Fibroblast of villous mesenchyme (primary cell): ENCODE measurements around the gene ZSCAN20. TPM values are rescaled to one million over a fixed set of nuclear protein-coding genes. Genes with fewer than 3 reads are reported as not detected.
"Not testable (repeated sequence)": the region's sequence is repeated elsewhere in the genome, so short reads cannot be mapped to it uniquely, and the experiment has no call there.

ENCODE experiments used
- DNase-seq: peaks from one replicate; pipeline ENCODE4 v3.0.0-alpha.2; 2010; ENCODE audit warnings: low read depth
- H3K4me3 ChIP-seq: 2 replicates; pipeline ENCODE4 v1.5.1; 2011; ENCODE audit warnings: low read depth, mild to moderate bottlenecking, low read length
- total RNA-seq: library from RNA; depleted of rRNA; stranded (reverse); fragments of >200 nt; gene quantifications from 2 replicates; pipeline ENCODE4 v1.2.3, GENCODE V29; 2012
- TF ChIP-seq, protein P1 (sequence below): IDR thresholded peaks from 2 replicates; pipeline ENCODE4 v1.5.1; 2012; ENCODE audit warnings: low read depth, mild to moderate bottlenecking, low read length; ENCODE audit not compliant: insufficient read depth

The ZSCAN20 gene
- total RNA-seq, 1 donor: 10.4 TPM

DNA sequence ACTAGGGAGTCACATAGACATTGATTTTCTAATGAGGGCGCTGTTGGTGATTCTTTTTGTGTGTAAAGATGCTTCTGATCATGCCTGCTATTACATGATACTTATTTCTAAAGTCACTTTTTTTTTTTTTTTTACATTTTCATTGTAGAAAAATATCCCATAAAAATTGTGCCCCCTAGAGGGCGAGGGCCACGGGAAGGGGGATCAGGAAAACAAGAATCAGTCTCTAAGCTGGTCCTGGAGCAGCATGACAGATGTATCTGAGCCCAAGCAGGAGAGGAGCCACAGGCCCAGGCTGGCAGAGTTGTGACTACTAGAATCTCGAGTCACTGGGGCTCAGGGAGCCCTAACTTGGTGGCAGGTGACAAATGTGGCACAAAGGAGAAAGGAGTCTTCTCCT is 28.1 kb downstream of the ZSCAN20 start:
- no peak for DNase-seq
- TF ChIP-seq, protein P1, sequence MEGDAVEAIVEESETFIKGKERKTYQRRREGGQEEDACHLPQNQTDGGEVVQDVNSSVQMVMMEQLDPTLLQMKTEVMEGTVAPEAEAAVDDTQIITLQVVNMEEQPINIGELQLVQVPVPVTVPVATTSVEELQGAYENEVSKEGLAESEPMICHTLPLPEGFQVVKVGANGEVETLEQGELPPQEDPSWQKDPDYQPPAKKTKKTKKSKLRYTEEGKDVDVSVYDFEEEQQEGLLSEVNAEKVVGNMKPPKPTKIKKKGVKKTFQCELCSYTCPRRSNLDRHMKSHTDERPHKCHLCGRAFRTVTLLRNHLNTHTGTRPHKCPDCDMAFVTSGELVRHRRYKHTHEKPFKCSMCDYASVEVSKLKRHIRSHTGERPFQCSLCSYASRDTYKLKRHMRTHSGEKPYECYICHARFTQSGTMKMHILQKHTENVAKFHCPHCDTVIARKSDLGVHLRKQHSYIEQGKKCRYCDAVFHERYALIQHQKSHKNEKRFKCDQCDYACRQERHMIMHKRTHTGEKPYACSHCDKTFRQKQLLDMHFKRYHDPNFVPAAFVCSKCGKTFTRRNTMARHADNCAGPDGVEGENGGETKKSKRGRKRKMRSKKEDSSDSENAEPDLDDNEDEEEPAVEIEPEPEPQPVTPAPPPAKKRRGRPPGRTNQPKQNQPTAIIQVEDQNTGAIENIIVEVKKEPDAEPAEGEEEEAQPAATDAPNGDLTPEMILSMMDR: peak; percentile 17
- no peak overlapping the region for H3K4me3 ChIP-seq

DNA sequence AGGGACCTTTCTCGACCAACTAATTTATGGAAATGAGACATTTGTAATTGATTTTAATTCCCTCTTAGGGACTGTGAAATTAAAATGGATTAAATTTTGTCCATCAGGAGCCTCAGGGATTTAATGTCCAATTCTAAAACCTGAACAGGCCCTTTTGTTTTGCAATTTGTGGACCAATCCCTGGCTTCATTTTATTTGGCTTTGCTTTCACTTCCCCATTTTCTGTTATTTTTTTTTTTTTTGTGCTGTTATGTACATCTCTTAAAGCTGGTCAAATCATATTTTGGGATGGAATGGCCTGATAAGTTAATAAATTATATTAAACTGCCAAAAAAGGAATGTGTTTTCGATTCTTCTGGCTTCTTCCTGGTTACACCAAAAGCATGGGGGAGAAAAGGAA is 28.9 kb downstream of the ZSCAN20 start:
- DNase-seq: no peak
- TF ChIP-seq, protein P1: no peak
- H3K4me3 ChIP-seq: no peak overlapping the region

DNA sequence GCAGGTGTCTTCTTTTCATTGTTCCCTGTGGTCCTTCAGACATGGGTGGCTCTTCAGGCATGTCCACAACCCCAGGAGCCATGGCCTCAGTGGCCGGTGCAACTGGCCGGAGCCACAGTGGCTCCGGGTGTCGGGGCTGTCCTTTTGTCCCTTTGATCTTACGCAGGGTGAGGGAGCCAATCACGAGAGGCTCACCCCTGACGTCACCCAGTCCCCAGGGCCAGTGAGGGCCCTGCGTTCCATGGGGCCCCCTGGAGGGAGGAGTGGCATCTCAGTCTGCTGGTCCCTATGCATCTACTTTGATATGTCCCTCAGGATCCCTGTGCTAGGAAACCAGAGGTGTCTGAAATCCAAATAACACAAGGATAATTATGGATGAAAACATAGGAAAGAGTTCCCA is 29.3 kb downstream of the ZSCAN20 start:
- no peak for DNase-seq
- TF ChIP-seq, protein P1: no peak
- H3K4me3 ChIP-seq: no peak overlapping the region

DNA sequence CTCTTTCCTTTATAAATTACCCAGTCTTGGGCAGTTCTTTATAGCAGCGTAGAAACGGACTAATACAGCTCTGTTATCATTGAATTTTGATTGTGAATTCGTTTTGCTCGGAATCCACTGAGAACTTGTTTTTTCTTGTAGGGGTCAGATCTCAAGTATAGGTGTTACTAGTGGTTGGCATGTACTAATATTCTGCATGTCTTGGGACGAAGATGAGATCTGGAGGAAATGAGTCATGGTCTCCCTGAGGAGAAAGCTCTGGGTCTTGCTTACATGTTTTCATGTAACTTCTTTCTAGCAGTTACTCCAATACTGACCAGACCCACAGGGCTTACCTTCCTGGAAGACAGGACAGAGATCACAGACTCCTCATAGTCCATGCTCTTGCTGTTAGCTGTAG is 30.3 kb downstream of the ZSCAN20 start:
- TF ChIP-seq, protein P1: no peak
- no peak overlapping the region for H3K4me3 ChIP-seq
- DNase-seq: peak; percentile 39

DNA sequence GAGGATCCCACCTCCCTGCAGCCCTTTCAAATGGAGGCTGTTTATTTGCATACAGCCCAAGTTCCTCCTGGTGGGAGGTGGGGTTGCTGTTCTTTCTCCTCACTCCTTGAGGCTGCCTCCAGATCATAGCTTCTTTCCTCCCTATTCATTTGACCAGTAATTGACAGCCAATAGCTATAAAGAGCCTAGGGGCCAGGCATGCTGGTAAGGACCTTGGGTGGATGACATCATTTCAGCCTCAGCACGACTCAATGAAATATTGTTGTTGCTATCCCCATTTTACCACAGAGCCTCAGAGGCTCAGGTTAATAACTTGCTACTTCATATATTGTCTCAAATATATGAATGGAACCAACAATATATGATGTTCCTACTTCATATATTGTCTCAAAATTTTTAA is 31.1 kb downstream of the ZSCAN20 start:
- no peak for DNase-seq
- H3K4me3 ChIP-seq: no peak overlapping the region
- TF ChIP-seq, protein P1: no peak

DNA sequence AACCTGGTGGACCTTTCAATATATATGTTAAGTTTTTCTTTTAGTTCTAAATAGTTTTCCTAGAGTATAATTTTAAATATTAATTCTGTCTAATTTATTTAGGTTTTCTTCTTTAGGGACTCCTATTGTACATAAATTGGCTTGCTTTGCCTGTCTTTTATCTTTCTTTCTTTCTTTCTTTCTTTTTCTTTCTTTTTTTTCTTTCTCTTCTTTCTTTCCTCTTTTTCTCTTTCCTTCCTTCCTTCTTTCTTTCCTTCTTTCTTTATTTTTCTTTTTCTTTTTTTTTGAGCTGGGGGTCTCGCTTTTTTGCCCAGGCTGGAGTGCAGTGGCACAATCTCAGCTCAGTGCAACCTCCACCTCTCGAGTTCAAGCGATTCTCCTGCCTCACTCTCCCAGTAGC is 35.2 kb downstream of the ZSCAN20 start:
- TF ChIP-seq, protein P1: no peak
- H3K4me3 ChIP-seq: no peak overlapping the region

DNA sequence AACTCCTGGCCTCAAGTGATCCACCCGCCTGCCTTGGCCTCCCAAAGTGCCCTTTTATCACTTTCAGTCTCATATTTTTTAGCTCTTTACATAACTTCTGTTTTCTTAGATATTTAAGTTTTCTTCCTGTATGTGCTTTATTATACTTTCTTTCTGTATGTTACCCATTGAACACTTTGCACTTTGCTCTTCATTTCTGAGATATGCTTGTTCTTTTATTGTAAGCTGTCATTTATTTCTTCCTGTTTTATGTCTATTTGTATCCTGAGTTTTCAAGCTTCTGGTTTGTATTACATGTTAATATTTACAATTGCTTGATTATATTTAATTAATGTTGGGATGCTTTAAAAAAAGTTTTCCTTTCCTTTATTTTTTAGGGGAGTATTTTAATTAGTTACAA is 35.7 kb downstream of the ZSCAN20 start:
- TF ChIP-seq, protein P1: no peak
- no peak overlapping the region for H3K4me3 ChIP-seq
- no peak for DNase-seq

More for the DNA sequence above, 35.2 kb downstream of the ZSCAN20 start:
- no peak for DNase-seq

DNA sequence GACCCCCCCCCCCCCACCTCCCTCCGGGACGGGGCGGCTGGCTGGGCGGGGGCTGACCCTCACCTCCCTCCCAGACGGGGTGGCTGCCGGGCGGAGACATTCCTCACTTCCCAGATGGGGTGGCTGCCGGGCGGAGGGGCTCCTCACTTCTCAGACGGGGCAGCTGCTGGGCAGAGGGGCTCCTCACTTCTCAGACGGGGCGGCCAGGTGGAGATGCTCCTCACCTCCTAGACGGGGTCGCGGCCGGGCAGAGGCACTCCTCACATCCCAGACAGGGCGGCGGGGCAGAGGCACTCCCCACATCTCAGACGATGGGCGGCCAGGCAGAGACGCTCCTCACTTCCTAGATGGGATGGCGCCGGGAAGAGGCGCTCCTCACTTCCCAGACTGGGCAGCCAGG is 36.8 kb downstream of the ZSCAN20 start:
- not testable (repeated sequence) for H3K4me3 ChIP-seq, DNase-seq
